LNCaP clone FGC (cell line): Measurements from ENCODE around the gene DKKL1.

Source experiments
- DNase-seq: peaks from one replicate; pipeline ENCODE4 v3.0.0-alpha.2; 2011; ENCODE audit warnings: low read depth
- H3K4me3 ChIP-seq: 2 replicates; pipeline ENCODE4 v1.5.1; 2011; ENCODE audit warnings: mild to moderate bottlenecking, low read depth, low read length, control low read depth
- TF ChIP-seq, protein P1 (sequence below): IDR thresholded peaks from 2 replicates; pipeline ENCODE4 v1.5.1; 2012; ENCODE audit warnings: mild to moderate bottlenecking; ENCODE audit not compliant: control insufficient read depth, insufficient read depth; ENCODE audit errors: extremely low read depth

The DKKL1 gene

DNA sequence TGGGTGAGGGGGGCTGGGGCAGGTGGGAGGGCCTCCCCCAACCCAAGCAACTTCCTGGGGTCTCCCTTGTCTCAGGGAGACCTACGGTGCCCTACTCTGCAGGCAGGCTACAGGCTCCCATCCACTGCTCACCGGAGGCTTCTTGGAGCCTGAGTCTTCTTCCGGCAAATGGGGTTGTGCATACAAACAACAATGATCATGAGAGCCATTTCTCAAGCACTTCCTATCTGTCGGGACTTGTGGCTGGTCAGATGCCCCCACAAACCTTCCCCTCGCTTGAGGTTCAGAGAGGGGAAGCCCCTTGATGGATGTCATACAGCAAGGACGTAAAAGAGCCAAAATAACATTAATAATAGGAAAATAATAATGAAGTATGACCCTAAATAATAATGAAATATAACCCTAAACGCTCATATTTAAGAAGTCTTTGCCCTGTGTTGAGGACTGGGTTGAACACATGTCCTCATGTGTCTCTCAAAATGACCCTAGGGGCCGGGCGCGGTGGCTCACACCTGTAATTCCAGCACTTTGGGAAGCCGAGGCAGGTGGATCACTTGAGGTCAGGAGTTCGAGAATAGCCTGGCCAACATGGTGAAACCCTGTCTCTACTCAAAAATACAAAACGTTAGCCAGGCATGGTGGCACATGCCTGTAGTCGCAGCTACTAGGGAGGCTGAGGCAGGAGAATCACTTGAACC, 27.7 kb upstream of the DKKL1 start:
- TF ChIP-seq, protein P1, sequence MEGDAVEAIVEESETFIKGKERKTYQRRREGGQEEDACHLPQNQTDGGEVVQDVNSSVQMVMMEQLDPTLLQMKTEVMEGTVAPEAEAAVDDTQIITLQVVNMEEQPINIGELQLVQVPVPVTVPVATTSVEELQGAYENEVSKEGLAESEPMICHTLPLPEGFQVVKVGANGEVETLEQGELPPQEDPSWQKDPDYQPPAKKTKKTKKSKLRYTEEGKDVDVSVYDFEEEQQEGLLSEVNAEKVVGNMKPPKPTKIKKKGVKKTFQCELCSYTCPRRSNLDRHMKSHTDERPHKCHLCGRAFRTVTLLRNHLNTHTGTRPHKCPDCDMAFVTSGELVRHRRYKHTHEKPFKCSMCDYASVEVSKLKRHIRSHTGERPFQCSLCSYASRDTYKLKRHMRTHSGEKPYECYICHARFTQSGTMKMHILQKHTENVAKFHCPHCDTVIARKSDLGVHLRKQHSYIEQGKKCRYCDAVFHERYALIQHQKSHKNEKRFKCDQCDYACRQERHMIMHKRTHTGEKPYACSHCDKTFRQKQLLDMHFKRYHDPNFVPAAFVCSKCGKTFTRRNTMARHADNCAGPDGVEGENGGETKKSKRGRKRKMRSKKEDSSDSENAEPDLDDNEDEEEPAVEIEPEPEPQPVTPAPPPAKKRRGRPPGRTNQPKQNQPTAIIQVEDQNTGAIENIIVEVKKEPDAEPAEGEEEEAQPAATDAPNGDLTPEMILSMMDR = no peak
- H3K4me3 ChIP-seq = no peak overlapping the region
- no peak for DNase-seq

DNA sequence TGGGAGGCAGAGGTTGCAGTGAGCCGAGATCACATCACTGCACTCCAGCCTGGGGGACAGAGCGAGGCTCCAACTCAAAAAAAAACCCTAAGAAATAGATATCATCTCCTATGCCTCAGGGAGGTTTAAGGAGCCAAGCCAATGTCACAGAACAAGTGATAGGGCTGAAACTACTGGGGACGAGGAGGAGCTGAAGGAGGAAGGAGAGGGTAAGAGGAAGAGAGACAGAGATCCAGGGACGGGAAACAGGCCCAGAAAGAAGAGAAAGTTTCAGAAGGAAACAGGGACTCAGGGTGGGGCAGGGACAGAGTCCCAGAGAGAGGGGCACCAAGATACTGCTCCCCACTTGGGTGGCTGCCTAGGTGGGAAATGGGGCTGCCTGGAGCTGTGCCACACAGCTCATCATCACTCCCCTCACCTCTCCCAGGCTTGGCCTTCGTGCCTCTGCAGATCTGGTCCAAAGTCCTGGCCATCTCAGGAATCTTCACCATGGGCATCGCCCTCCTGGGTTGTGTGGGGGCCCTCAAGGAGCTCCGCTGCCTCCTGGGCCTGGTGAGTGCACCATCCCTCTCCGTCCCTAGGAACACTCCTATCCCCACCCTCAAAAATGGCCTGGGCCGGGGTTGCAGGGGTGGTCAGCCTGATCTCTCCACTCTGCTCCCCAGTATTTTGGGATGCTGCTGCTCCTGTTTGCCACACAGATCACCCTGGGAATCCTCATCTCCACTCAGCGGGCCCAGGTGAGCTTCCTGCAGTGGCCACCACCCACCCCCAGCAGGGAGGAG, 27.0 kb upstream of the DKKL1 start:
- DNase-seq = no peak
- H3K4me3 ChIP-seq = no peak overlapping the region
- TF ChIP-seq, protein P1 = no peak

DNA sequence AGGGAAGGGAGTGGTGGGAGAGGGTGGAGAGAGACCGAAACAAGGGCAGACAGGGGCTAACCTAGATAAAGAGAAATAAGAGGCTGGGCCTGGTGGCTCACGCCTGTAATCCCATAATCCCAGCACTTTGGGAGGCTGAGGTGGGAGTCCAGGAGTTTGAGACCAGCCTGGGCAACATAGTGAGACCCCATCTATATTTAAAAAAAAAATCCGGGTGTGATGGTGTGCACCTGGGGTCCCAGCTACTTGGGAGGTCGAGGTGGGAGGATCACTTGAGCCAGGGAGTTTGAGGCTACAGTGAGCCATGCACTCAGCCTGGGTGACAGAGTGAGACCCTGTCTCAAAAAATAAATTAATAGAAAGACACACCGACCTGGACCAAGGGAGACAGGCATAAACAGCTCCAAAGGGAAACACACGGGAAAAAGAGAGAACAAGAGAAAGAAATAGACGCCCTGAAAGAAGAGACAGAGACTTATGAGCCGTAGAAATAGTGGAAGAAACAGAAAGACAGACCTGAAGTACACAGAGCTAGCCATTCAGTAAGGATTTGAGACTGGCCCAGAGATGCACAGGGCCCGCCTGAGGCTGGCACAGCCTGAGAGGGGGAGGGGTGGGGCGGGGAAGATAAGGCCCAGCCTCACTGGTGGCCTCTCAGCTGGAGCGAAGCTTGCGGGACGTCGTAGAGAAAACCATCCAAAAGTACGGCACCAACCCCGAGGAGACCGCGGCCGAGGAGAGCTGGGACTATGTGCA, 26.2 kb upstream of the DKKL1 start:
- no peak for DNase-seq
- H3K4me3 ChIP-seq = no peak overlapping the region
- TF ChIP-seq, protein P1 = no peak

DNA sequence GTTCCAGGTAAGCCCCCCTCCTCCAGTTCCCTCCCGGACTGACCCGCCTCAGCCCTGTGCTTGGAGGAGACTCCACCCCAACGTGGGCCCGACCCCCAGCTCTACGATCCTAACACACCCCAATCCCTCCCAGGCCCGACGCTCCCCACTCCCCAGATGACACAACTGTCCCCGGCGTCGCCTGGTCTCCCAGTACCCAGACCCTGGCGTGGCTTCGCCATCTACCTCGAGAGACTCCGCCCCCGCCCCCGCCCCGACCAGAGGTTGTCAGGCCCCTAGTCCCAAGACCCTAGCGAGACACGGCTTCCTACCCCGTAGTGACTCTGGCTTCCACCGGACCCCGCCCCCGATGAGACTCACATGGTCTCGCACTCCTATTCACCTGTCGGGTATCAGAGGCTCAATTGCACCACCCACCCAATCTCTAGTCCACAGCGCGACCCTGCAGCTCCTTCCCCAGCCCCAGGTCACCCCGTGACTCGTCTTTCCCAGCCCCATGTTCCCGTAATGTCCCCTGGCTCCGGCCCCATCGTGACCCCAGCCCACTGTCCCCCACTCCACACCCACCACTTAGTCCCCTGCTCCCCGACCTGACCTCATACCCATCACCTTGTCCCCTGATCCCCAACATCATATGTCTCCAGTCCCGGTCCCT, 25.5 kb upstream of the DKKL1 start:
- no peak for DNase-seq
- H3K4me3 ChIP-seq = no peak overlapping the region
- TF ChIP-seq, protein P1 = no peak

- DNase-seq = no peak
- H3K4me3 ChIP-seq = no peak overlapping the region
- TF ChIP-seq, protein P1 = no peak
Measured at GRCh38 chr19:49338691-49339300, 24.9 kb upstream of the DKKL1 start.
